GM12865 (cell line): ENCODE results near the gene IFNGR1.
"Not testable (repeated sequence)": the region's sequence is repeated elsewhere in the genome, so short reads cannot be mapped to it uniquely, and the experiment has no call there.

ENCODE experiments used
- DNase-seq: peaks from one replicate; pipeline ENCODE4 v3.0.0; 2010; ENCODE audit warnings: low read depth
- H3K4me3 ChIP-seq: 2 replicates; pipeline ENCODE4 v1.5.1; 2011; ENCODE audit warnings: mild to moderate bottlenecking, low read depth, low read length, control low read depth
- CTCF ChIP-seq: IDR thresholded peaks from 2 replicates; pipeline ENCODE4 v1.5.1; 2011; ENCODE audit warnings: low read length, control low read depth, low read depth, inconsistent platforms; ENCODE audit not compliant: insufficient read depth; ENCODE audit errors: missing control alignments

Gene IFNGR1

DNA sequence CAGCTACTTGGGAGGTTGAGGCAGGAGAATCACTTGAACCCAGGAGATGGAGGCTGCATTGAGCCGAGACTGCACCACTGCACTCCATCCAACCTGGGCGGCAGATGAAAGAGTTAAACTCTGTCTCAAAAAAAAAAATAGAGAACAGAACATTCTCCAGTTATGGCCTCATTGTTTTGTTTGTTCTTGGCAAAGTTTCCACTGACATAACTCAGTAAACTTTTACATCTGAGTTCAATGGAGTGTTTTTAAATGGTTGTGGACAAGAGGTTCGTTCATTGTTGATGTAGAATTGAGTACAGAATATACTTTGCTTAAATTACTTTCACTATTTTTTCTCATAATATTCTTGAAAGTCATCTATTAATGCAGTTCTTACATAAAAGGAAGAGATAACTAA, 42.2 kb upstream of the IFNGR1 start:
- DNase-seq = no peak
- no peak overlapping the region for H3K4me3 ChIP-seq
- no peak for TF ChIP-seq CTCF

DNA sequence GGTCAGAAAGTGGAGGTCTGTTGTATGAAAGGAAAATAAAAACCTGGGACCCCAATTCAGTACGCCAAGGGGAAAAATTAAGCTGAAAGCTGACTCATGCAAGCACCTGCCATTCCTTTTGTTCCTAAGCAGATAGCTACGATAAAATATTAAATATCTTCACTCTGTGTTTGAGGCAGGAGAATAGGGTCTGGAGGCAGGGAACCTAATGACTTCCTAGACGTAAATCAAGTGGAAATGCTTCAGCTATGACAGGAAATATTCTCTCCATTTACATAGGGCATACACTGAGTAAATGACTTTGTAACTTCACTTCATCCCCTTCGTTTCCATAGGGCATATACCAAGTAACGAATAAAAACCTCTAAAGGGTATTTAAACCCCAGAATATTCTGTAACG, 41.0 kb upstream of the IFNGR1 start:
- H3K4me3 ChIP-seq = no peak overlapping the region
- no peak for TF ChIP-seq CTCF
- DNase-seq = no peak

DNA sequence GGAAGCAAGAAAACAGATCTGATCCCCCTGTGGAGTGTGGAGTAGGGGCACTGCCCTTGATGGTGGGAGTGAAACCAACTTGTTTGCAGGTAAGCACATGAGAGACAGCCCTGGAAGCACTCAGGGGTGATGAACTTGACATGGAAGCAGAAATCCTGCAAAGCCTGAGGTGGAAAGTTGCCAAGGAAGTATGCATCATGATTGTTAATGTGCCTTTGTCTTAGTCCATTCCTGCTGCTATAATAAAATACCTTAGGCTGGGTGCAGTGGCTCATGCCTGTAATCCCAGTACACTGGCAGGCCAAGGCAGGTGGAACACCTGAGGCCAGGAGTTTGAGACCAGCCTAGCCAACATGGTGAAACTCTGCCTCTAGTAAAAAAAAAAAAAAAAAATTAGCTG, 40.2 kb upstream of the IFNGR1 start:
- no peak for TF ChIP-seq CTCF
- DNase-seq = no peak

DNA sequence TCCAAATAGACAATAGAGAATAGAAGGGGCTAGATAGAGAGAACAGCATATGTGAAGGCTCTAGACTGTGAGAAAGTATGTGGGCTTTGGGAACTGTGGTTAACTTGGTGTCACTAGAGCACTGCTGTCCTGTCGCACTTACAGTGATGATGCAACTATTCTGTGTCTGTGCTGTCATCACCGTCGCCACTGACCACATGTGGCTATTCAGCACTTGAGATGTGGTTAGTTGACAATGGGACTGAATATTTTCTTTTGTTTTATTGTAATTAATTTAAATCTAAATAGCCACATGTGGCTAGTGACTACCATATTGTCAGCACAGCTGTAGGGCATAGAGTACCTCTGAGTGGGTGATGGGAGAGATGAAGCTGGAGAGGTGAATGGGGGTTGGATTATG, 39.0 kb upstream of the IFNGR1 start:
- TF ChIP-seq CTCF = no peak
- H3K4me3 ChIP-seq = no peak overlapping the region
- DNase-seq = peak; percentile 40

More for the DNA sequence above, 40.2 kb upstream of the IFNGR1 start:
- no peak overlapping the region for H3K4me3 ChIP-seq

DNA sequence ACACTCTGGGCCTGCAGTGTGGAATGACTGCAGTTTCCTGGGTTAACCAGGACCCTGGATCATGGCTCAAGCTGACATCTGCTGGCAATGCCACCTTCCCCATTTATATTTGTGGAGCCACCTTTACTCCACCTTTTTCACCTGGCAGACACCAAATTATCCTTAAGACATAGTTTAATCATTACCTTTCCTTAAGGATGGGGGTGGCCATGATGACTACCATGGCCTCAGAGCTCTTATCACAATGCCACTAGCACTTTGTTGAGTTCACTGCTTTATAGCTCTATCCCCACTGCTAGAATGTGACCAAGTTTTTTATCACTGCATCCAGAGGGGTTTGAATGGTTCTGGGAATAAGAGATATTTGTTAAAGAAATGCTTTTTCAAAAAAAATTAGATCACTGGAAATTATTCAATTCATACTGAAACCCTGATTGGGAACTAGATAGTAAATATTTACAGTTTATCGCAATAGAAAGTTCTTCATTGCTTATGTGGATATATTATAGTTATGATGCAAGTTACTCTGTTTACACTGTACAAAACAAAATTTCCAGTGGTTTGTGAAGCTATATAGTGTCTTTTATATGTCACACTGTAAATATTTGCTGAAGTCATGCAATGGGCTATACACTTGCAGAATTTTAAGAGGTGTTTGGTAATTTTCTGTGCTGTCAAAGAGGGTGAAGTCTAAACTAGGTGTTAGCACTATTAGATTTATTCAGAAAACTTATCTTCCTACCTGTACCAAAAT, 37.3 kb upstream of the IFNGR1 start:
- no peak for TF ChIP-seq CTCF
- DNase-seq = no peak
- no peak overlapping the region for H3K4me3 ChIP-seq

GRCh38 chr6:137254966-137255365, 35.8 kb upstream of the IFNGR1 start:
- DNase-seq = no peak
- no peak for TF ChIP-seq CTCF
- H3K4me3 ChIP-seq = no peak overlapping the region

DNA sequence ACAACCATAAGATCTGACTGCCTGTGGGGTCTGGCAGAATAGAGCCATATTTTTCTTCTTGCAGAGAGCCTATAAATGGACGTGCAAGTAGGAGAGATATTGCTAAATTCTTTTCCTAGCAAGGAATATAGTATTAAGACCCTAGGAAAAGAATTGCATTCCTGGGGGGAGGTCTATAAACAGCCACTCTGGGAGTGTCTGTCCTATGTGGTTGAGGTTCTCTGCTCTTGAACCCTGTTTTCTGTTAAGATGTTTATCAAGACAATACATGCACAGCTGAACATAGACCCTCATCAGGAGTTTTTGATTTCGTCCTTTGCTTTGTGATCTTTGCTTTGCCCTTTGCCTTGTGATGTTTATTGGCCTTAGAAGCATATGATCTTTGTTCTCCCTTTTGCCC, 35.2 kb upstream of the IFNGR1 start:
- not testable (repeated sequence) for H3K4me3 ChIP-seq, DNase-seq

DNA sequence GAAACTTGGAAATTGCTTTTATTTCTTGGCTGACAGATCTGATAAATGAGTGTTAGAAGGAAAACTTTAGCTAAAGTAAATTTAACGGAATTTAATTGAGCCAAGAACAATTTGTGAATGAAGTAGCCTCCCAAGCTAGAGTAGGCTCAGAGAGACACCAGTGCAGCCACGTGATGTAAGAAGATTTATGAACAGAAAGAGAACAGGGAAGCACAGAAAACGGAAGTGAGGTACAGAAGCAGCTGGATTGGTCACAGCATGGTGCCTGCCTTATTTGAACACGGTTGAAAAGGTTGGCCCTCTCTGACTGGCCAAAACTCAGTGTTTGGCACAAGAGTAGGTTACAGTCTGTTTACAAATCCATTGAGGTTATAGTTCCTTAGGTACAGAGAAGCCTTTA, 29.5 kb upstream of the IFNGR1 start:
- TF ChIP-seq CTCF = no peak
- peak; percentile 38 for DNase-seq
- H3K4me3 ChIP-seq = no peak overlapping the region
